IMR-90 (cell line): ENCODE measurements around the gene ABCC3.

Experiments
- CTCF ChIP-seq: conservative IDR thresholded peaks from 2 replicates; pipeline ENCODE4 v1.5.1; 2012; ENCODE audit warnings: mild to moderate bottlenecking, low read depth, low read length, improper control_type of control experiment
- POLR2A ChIP-seq: IDR thresholded peaks from 2 replicates; pipeline ENCODE4 v1.6.1; 2012; ENCODE audit warnings: mild to moderate bottlenecking, low read depth, low read length
- SMC3 ChIP-seq: fragments of 150-350 bp; IDR thresholded peaks from 2 replicates; pipeline ENCODE4 v1.6.1; 2016; ENCODE audit warnings: low read depth, mild to moderate bottlenecking, antibody characterized with exemption, low read length, moderate library complexity

- no peak for TF ChIP-seq POLR2A
- no peak for TF ChIP-seq CTCF
- no peak for TF ChIP-seq SMC3
These were observed 61.7 kb downstream of the ABCC3 start for GRCh38 chr17:50696365-50696879.
